Neutrophil (primary cell): ENCODE measurements around the gene RAET1L.

Source experiments
- H3K27ac ChIP-seq: fragments of 200-600 bp; sonication (generic); 2 replicates; pipeline ENCODE4 v1.5.1; 2016; ENCODE audit warnings: mild to moderate bottlenecking, moderate library complexity
- H3K27me3 ChIP-seq: fragments of 200-600 bp; sonication (generic); 2 replicates; pipeline ENCODE4 v1.6.0; 2016; ENCODE audit warnings: mild to moderate bottlenecking
- H3K36me3 ChIP-seq: fragments of 200-600 bp; sonication (generic); 2 replicates; pipeline ENCODE4 v1.5.1; 2017
- H3K4me1 ChIP-seq, 2 experiments: fragments of 200-600 bp in 1 of 2; sonication (generic) in 1 of 2; 1 replicate in 1 of 2; 2 replicates in 1 of 2; pipeline versions ENCODE4 v1.5.1 to v1.6.1; 2013 to 2016; ENCODE audit warnings: low read depth in 1 of 2, low read length in 1 of 2, mild to moderate bottlenecking in 1 of 2, moderate library complexity in 1 of 2; ENCODE audit not compliant: control insufficient read depth in 1 of 2, insufficient read depth in 1 of 2
- H3K4me3 ChIP-seq, 2 experiments: fragments of 200-600 bp in 1 of 2; sonication (generic) in 1 of 2; 1 replicate in 1 of 2; 2 replicates in 1 of 2; pipeline ENCODE4 v1.5.1; 2013 to 2016; ENCODE audit warnings: low read depth in 1 of 2, low read length in 1 of 2, mild to moderate bottlenecking in 1 of 2, moderate library complexity in 1 of 2
- H3K9me3 ChIP-seq: fragments of 200-600 bp; sonication (generic); 2 replicates; pipeline ENCODE4 v1.5.1; 2016
- TF ChIP-seq, protein P1 (sequence below): fragments of 200-600 bp; sonication (generic); IDR thresholded peaks from 2 replicates; pipeline ENCODE4 v1.5.1; 2016; ENCODE audit warnings: antibody characterized with exemption

The RAET1L gene

GRCh38 chr6:150053450-150053849 is 28.1 kb upstream of the RAET1L start:
- H3K9me3 ChIP-seq = no peaks in the 10 kb centered on the region
- no peak overlapping the region for H3K4me3 ChIP-seq
- H3K27me3 ChIP-seq = peaks cover 51% of the 10 kb centered on the region
- no peak overlapping the region for H3K27ac ChIP-seq
- H3K36me3 ChIP-seq = no peaks in the 10 kb centered on the region
- TF ChIP-seq, protein P1, sequence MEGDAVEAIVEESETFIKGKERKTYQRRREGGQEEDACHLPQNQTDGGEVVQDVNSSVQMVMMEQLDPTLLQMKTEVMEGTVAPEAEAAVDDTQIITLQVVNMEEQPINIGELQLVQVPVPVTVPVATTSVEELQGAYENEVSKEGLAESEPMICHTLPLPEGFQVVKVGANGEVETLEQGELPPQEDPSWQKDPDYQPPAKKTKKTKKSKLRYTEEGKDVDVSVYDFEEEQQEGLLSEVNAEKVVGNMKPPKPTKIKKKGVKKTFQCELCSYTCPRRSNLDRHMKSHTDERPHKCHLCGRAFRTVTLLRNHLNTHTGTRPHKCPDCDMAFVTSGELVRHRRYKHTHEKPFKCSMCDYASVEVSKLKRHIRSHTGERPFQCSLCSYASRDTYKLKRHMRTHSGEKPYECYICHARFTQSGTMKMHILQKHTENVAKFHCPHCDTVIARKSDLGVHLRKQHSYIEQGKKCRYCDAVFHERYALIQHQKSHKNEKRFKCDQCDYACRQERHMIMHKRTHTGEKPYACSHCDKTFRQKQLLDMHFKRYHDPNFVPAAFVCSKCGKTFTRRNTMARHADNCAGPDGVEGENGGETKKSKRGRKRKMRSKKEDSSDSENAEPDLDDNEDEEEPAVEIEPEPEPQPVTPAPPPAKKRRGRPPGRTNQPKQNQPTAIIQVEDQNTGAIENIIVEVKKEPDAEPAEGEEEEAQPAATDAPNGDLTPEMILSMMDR = no peak
- H3K4me1 ChIP-seq = no peaks in the 10 kb centered on the region

- peaks cover 73% of the 10 kb centered on the region for H3K27me3 ChIP-seq
- TF ChIP-seq, protein P1 = no peak
- no peaks in the 10 kb centered on the region for H3K36me3 ChIP-seq
Observed at GRCh38 chr6:150050846-150051245, 25.5 kb upstream of the RAET1L start.

GRCh38 chr6:150048099-150048498 is 22.8 kb upstream of the RAET1L start:
- Histone ChIP-seq H3K27me3 (peaks cover 74% of the 10 kb centered on the region), H3K36me3 (no peaks in the 10 kb centered on the region), H3K4me3 (no peak overlapping the region), H3K4me1 (no peaks in the 10 kb centered on the region), H3K27ac (no peak overlapping the region), H3K9me3 (no peaks in the 10 kb centered on the region)
- TF ChIP-seq, protein P1 = no peak

More at GRCh38 chr6:150050846-150051245, 25.5 kb upstream of the RAET1L start:
- H3K9me3 ChIP-seq = no peaks in the 10 kb centered on the region
- no peak overlapping the region for H3K27ac ChIP-seq
- no peak overlapping the region for H3K4me3 ChIP-seq
- H3K4me1 ChIP-seq = no peaks in the 10 kb centered on the region

DNA sequence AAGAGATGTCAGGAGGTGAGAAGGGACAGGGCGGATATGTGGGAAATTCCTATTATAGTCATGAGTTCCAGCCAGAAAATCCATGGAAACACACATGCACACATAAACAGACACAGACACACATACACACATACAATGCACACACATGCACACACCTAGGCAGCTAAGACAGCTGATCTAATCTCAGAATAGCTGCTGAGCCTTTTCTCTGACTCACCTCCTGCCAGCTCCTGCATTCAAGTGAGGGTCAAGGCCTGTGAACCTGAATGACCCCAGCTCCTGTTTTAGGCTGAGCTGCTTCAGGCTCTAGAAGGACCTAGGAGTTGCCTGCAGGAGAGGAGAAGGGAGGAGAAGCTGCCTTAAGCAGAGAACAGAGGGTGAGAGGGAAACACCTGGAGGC is 21.6 kb upstream of the RAET1L start:
- TF ChIP-seq, protein P1 = no peak
- H3K4me1 ChIP-seq = no peaks in the 10 kb centered on the region
- no peaks in the 10 kb centered on the region for H3K9me3 ChIP-seq
- no peaks in the 10 kb centered on the region for H3K36me3 ChIP-seq
- H3K27me3 ChIP-seq = peaks cover 77% of the 10 kb centered on the region
- H3K4me3 ChIP-seq = no peak overlapping the region
- H3K27ac ChIP-seq = no peak overlapping the region

DNA sequence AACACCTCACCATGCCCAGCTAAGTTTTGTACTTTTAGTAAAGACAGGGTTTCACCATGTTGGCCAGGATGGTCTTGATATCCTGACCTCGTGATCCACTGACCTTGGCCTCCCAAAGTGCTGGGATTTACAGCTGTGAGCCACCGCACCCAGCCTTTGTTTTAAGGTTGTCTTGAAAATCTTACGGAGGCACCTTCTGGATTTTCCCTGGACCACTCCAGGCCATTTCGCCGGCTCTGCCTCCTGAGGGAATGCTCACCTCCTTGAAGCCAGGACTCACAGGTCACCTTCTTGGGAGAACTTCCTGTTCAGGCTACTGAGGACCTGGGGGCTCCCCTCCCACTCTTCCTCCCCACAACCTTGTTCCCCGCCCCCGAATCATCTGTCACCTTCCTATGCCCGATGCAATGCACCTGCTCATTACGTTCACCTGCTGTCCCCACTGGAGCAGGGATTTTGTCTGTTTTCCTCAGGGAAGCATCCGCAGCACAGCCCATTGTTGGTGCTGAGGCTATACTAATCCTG is 19.4 kb upstream of the RAET1L start:
- Histone ChIP-seq H3K4me1 (no peaks in the 10 kb centered on the region), H3K4me3 (no peak overlapping the region), H3K36me3 (no peaks in the 10 kb centered on the region), H3K9me3 (no peaks in the 10 kb centered on the region), H3K27ac (no peak overlapping the region), H3K27me3 (peaks cover 86% of the 10 kb centered on the region)
- TF ChIP-seq, protein P1 = no peak
